GM12878 (cell line): ENCODE results near the gene DPY19L1. TPM values are rescaled to one million over a fixed set of nuclear protein-coding genes. Genes with fewer than 3 reads are reported as not detected.

ENCODE experiments used
- ATAC-seq: fragments of 200-7000 bp; cut with Tn5 transposase; 3 replicates; pipeline ENCODE4 v1.9.1; 2020; ENCODE audit warnings: mild to moderate bottlenecking, moderate library complexity
- BruUV-seq: library from RNA; stranded (reverse); fragments of 400-500 nt; replicated peaks from 2 replicates; lab custom pipeline; 2021; lab: Mats Ljungman, UMichigan
- CTCF ChIA-PET: fragments of 300-600 bp; sonication (Branson Sonifier 250); formaldehyde crosslinking; extraction: SDS; loops from one replicate; lab custom pipeline; 2021; ENCODE audit warnings: inconsistent platforms; lab: Yijun Ruan, JAX
- POLR2A ChIA-PET: fragments of 350-600 bp; formaldehyde crosslinking; extraction: SDS; loops from one replicate; lab custom pipeline; 2021; ENCODE audit warnings: inconsistent platforms; lab: Charles Lee
- RAD21 ChIA-PET: fragments of 300-600 bp; sonication (Branson Sonifier 250); formaldehyde crosslinking; loops from one replicate; lab custom pipeline; 2023; ENCODE audit warnings: antibody characterized with exemption; ENCODE audit not compliant: unreplicated experiment; lab: Charles Lee
- SMC1A ChIA-PET: fragments of 300-600 bp; sonication (Branson Sonifier 250); formaldehyde crosslinking; loops from one replicate; lab custom pipeline; 2023; ENCODE audit not compliant: unreplicated experiment, uncharacterized antibody; lab: Charles Lee
- DNase-seq: peaks from one replicate; pipeline ENCODE4 v3.0.0-alpha.2; 2011; ENCODE audit warnings: low read depth, low spot score
- FAIRE-seq: peaks from 3 replicates; lab custom pipeline; 2011; peaks lifted over from hg19 to GRCh38; lab: Jason Lieb, UNC
- H2AFZ ChIP-seq: 2 replicates; pipeline ENCODE4 v1.6.0; 2011; ENCODE audit warnings: low read depth, low read length, control low read depth; ENCODE audit not compliant: control insufficient read depth
- H3K27ac ChIP-seq: 2 replicates; pipeline ENCODE4 v1.5.1; 2011; ENCODE audit warnings: control low read depth; ENCODE audit not compliant: control insufficient read depth, insufficient read depth
- H3K27me3 ChIP-seq, 2 experiments: replicated peaks in 1 of 2; 2 replicates each; pipeline versions ENCODE4 v1.6.0 to v1.6.1; 2011; ENCODE audit warnings: low read length in 1 of 2; ENCODE audit not compliant: control insufficient read depth in 2 of 2, insufficient read depth in 2 of 2
- H3K36me3 ChIP-seq, 2 experiments: 2 replicates each; pipeline ENCODE4 v1.5.1; 2011; ENCODE audit warnings: low read length in 1 of 2; ENCODE audit not compliant: control insufficient read depth in 2 of 2, insufficient read depth in 2 of 2
- H3K4me1 ChIP-seq: 2 replicates; pipeline ENCODE4 v1.6.1; 2011; ENCODE audit warnings: mild to moderate bottlenecking, low read length, moderate library complexity, mixed read lengths; ENCODE audit not compliant: control insufficient read depth, insufficient read depth
- H3K4me2 ChIP-seq: 2 replicates; pipeline ENCODE4 v1.6.0; 2011; ENCODE audit warnings: control low read depth; ENCODE audit not compliant: control insufficient read depth, insufficient read depth
- H3K4me3 ChIP-seq: fragments of 200-600 bp; sonication (generic); 2 replicates; pipeline ENCODE4 v1.5.1; 2016
- H3K79me2 ChIP-seq: 2 replicates; pipeline ENCODE4 v1.6.0; 2011; ENCODE audit warnings: low read length; ENCODE audit not compliant: control insufficient read depth, insufficient read depth
- H3K9ac ChIP-seq: 2 replicates; pipeline ENCODE4 v1.8.0; 2011; ENCODE audit warnings: low read length, control low read depth, mixed read lengths; ENCODE audit not compliant: control insufficient read depth, insufficient read depth
- H3K9me3 ChIP-seq: replicated peaks from 3 replicates; pipeline ENCODE4 v1.5.1; 2011; ENCODE audit warnings: mild to moderate bottlenecking, low read length; ENCODE audit not compliant: control insufficient read depth, insufficient read depth
- H4K20me1 ChIP-seq: 2 replicates; pipeline ENCODE4 v1.6.0; 2011; ENCODE audit not compliant: control insufficient read depth, insufficient read depth
- BHLHE40 ChIP-seq, 2 experiments: fragments of 450-650 bp in 1 of 2; IDR thresholded peaks; 2 replicates each; pipeline ENCODE4 v1.6.1; 2011 to 2017; ENCODE audit warnings: low read depth in 2 of 2, borderline replicate concordance in 1 of 2, improper control_type of control experiment in 1 of 2, low read length in 1 of 2, mild to moderate bottlenecking in 1 of 2
- CBX3 ChIP-seq: fragments of 200-600 bp; sonication (generic); IDR thresholded peaks from 2 replicates; pipeline ENCODE4 v1.6.1; 2016; ENCODE audit warnings: low read depth, borderline replicate concordance
- HSF1 ChIP-seq: fragments of 150-350 bp; IDR thresholded peaks from 2 replicates; pipeline ENCODE4 v1.6.1; 2014; ENCODE audit warnings: mild to moderate bottlenecking, low read depth, low read length
- MTA2 ChIP-seq: fragments of 450-650 bp; IDR thresholded peaks from 2 replicates; pipeline ENCODE4 v1.6.1; 2016; ENCODE audit warnings: low read depth, mild to moderate bottlenecking, moderate library complexity
- MXI1 ChIP-seq: fragments of 150-350 bp; IDR thresholded peaks from 2 replicates; pipeline ENCODE4 v1.6.1; 2011; ENCODE audit warnings: low read depth, mild to moderate bottlenecking, inconsistent platforms, low read length, improper control_type of control experiment
- PKNOX1 ChIP-seq: fragments of 450-650 bp; IDR thresholded peaks from 2 replicates; pipeline ENCODE4 v1.6.1; 2016; ENCODE audit warnings: mild to moderate bottlenecking
- POLR2A ChIP-seq: IDR thresholded peaks from 2 replicates; pipeline ENCODE4 v1.6.1; 2011; ENCODE audit warnings: low read depth, mild to moderate bottlenecking, low read length
- SMC3 ChIP-seq: IDR thresholded peaks from 2 replicates; pipeline ENCODE4 v1.6.1; 2011; ENCODE audit warnings: low read length, improper control_type of control experiment, borderline replicate concordance
- TAF1 ChIP-seq: IDR thresholded peaks from 2 replicates; pipeline ENCODE4 v1.6.1; 2011; ENCODE audit warnings: mild to moderate bottlenecking, low read depth, low read length, borderline replicate concordance
- TCF12 ChIP-seq: IDR thresholded peaks from 2 replicates; pipeline ENCODE4 v1.6.1; 2011; ENCODE audit warnings: low read depth, mild to moderate bottlenecking, low read length
- ZBTB11 ChIP-seq: fragments of 450-650 bp; formaldehyde crosslinking; IDR thresholded peaks from 2 replicates; pipeline ENCODE4 v1.5.0; 2022; ENCODE audit warnings: mild to moderate bottlenecking, missing genetic modification characterization
- ZNF384 ChIP-seq: IDR thresholded peaks from 2 replicates; pipeline ENCODE4 v1.6.1; 2012; ENCODE audit warnings: low read depth, mild to moderate bottlenecking, low read length, improper control_type of control experiment, borderline replicate concordance
- WGBS: methylation state at CpG from one replicate; pipeline ENCODE4 v1.1.6; 2016; ENCODE audit warnings: low lambda C conversion rate; ENCODE audit not compliant: insufficient replicate concordance, insufficient coverage; ENCODE audit errors: missing lambda C conversion rate; 5-methylcytosine and 5-hydroxymethylcytosine counted together
- in situ Hi-C: fragments of 300-500 bp; cut with MboI; formaldehyde crosslinking; loops from 9 replicates; pipeline ENCODE4 v1.14.3; 2018; ENCODE audit warnings: mixed read lengths
- intact Hi-C: fragments of 100-400 bp; cut with micrococcal nuclease; formaldehyde crosslinking; loops from one replicate; pipeline ENCODE4 v1.14.2; 2022; ENCODE audit not compliant: unreplicated experiment
- polyA plus RNA-seq, 11 experiments: library from polyadenylated mRNA; depleted of rRNA in 4 of 11; unstranded in 6 of 11; stranded (reverse) in 5 of 11; fragments of >200 nt; fragmentation: Nextera tagmentation in 4 of 11; fragmentation: Illumina TruSeq in 1 of 11; extraction: Ambion mirVana in 4 of 11; extraction: Trizol in 1 of 11; gene quantifications; 1 replicate in 1 of 11; 2 replicates in 10 of 11; pipeline versions ENCODE4 v1.2.1 to v1.2.3, GENCODE V29; 2011 to 2016; ENCODE audit warnings: inconsistent platforms in 2 of 11, missing spikeins in 2 of 11, low read depth in 1 of 11
- total RNA-seq, 4 experiments: library from RNA; depleted of rRNA in 3 of 4; stranded (reverse); fragments of >200 nt in 3 of 4; fragmentation: Illumina TruSeq in 1 of 4; extraction: Trizol in 1 of 4; gene quantifications; 2 replicates each; pipeline versions ENCODE4 v1.2.1 to v1.2.3, GENCODE V29; 2013 to 2021

Gene DPY19L1
- total and polyA plus RNA-seq, 10 of the 15 experiments (the other 5 are each of a cell fraction or from before 2014, with no cell fraction given), result 0.47 to 35.4 (median 3.8) TPM

GRCh38 chr7:35036361-35037171, 719 bp downstream of the DPY19L1 start:
- no peak for TF ChIP-seq TAF1
- TF ChIP-seq BHLHE40 (IDR thresholded peaks at IDR 0.05; ENCODE audit: borderline replicate concordance in 1 of 2, low read depth in 2 of 2, low read length in 1 of 2), result no peak
- no peak for TF ChIP-seq HSF1
- no peak for TF ChIP-seq SMC3
- 0 out of 2 replicates have a peak, but pooled peaks have one; percentile 19 for TF ChIP-seq MXI1
- TF ChIP-seq CBX3, result no peak
- TF ChIP-seq MTA2, result no peak
- no peak for TF ChIP-seq TCF12
- no peak for TF ChIP-seq ZBTB11 (CRISPR knock-in tag)
- TF ChIP-seq PKNOX1, result no peak
- no peak for TF ChIP-seq POLR2A
- TF ChIP-seq ZNF384, result 0 out of 2 replicates have a peak, but pooled peaks have one; percentile 6
- Histone ChIP-seq H3K27ac (no peak overlapping the region), H3K4me3 (peak overlapping the region; percentile 95), H3K79me2 (no peaks in the 10 kb centered on the region), H3K27me3 (no peaks in the 10 kb centered on the region), H4K20me1 (no peaks in the 10 kb centered on the region), H3K36me3 (no peaks in the 10 kb centered on the region), H3K9ac (peak overlapping the region; percentile 72), H3K9me3 (no peaks in the 10 kb centered on the region), H3K4me2 (peak overlapping the region; percentile 83), H3K4me1 (peaks cover 10% of the 10 kb centered on the region), H2AFZ (peak overlapping the region; percentile 79)
- ChIA-PET SMC1A (interaction anchor here (1.0 to 4.8 kb wide), 10 partner anchors 12 to 361 kb away, joined by 4 to 59 read pairs (median 12); no protein-coding TSS in a partner anchor), CTCF (interaction anchor here (0.5 to 5.5 kb wide), 16 partner anchors 25 to 716 kb away, joined by 3 to 46 read pairs (median 8); no protein-coding TSS in a partner anchor), POLR2A (interaction anchor here (1.4 to 2.7 kb wide), 3 partner anchors 11 to 279 kb away, joined by 3 to 11 read pairs (median 5); no protein-coding TSS in a partner anchor), RAD21 (interaction anchor here (0.6 to 4.5 kb wide), 13 partner anchors 20 to 1355 kb away, joined by 3 to 68 read pairs (median 5); no protein-coding TSS in a partner anchor)
- in situ Hi-C loops (no loop called here), intact Hi-C loops (loop anchor here (1.0 to 10.0 kb wide), 3 partner anchors 109 to 712 kb away; no protein-coding TSS in a partner anchor)
- ATAC-seq (peak; percentile 10), DNase-seq (no peak), FAIRE-seq (no peak)
- BruUV-seq, result no TSS peak
- WGBS, result 2% methylated on average over 38 of the region's 61 CpGs
